Activated CD4-positive, CD25-positive, alpha-beta regulatory T cell treated with anti-CD3 and anti-CD28 coated beads, Interleukin-2, amount 50 U/mL, for 72 hours (primary cell): ENCODE results near the gene TRAPPC11.
"Not testable (repeated sequence)": the region's sequence is repeated elsewhere in the genome, so short reads cannot be mapped to it uniquely, and the experiment has no call there.

Experiments
- DNase-seq: peaks from one replicate; pipeline ENCODE4 v3.0.0; 2021

The TRAPPC11 gene

DNA sequence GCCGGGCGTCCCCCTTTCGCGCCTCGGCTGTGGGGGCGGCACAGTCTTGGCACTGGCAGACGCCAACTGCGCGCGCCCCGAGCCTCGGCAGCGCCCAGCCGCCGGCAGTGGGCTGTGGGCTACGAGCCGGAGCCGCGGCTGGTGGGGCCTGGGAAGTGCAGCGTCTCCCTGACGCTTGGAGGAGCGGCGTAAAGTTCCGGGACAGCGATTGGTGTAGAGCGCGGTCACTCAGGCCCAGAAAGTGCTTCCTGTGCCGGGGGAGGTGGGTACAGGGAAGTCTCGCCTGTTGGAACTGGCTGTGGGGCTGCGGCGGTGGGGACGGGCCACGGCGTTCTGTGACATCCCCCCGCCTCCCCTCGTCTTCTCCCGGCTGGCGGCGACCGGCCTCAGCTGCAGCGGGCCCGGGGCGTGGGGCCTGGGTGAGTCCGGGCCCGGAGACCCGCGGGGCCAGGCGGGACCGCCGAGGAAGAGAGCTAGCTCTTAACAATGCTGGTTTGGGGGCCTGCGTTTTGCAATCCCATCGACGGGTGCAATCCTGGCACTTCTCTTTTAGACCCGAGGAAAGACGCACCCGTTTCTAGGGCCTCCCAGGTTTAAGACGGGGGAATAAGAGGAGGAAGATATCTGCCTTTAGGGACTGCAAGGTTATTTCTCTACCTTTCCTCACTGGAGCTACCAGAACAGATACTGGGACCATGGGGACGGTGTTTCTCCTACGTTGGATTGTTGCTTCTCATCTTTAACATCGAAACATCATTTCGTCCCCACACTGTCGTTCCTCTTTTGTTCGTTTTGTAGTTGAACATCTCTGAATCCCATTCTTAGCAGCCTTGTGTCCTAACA, at the start of gene TRAPPC11, which contains the start of gene RWDD4:
TSS of gene TRAPPC11 (plus strand) at position 265 of the 843 bp plus-strand sequence. CDS start 4,575 bp downstream, outside the sequence.
TSS of gene RWDD4 (minus strand) at position 157 of the 843 bp plus-strand sequence. CDS start 233 bp downstream, outside the sequence.
- peak; percentile 92 for DNase-seq

DNA sequence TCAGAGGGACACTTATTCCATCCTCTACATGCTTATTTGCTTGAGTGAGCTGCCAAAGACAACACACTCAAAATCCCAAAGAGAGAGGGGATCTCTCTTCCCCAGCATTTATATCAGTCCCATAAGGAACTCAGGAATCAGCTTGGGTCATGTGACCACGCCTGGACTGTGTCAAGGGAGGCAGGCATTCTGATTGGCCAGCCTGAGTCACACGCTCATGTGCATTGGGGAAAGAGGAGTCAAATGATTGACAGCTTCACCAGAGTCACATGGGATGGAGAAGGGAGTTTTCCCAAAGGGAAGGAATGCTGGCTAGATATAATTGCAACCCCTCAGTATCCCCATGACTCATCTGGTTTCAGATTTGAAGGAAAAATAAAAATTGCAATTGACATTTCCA, 49.1 kb upstream of the TRAPPC11 start:
- no peak for DNase-seq

DNA sequence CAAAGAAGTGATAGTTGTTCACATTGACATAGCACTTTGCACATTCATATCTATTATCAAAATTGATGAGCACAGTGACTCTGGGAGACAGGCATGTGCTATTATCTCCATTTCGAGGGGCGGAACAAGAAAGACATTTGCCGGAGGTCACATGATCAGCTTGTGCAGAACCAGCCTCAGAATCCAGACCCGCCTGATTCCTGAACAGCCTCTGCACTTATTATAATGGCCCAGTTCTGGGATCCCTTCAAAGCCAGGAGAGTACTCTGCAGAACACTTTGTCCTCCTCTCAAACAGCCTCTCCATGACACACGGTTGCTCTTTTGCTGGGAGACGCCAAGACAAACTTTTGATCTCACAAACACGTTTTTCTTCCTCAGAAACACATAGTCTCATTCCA, 48.5 kb upstream of the TRAPPC11 start:
- no peak for DNase-seq

DNA sequence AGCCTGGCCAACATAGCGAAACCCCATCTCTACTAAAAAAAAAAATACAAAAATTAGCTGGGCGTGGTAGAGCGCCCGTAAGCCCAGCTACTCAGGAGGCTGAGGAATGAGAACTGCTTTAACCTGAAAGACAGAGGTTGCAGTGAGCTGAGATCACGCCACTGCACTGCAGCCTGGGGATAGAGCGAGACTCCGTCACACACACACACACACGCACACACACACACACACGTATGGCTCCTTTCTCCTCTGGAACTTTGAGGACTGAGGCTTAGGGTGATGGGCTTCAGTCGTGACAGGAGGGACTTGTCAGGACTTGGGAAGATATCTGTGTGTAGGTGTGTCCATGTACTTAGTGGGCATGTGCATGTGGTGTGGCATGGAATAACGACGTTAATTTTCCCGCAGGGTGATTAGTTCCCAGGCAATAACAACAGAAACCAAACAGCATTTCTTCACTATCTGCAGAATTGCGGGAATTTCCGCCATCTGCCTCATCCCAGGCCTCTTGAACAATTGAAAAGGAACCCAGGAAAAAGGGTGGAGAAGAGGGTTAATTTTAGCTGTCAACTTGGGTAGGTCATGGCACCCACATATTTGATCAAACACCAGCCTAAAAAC, 47.8 kb upstream of the TRAPPC11 start:
- DNase-seq, result no peak

DNA sequence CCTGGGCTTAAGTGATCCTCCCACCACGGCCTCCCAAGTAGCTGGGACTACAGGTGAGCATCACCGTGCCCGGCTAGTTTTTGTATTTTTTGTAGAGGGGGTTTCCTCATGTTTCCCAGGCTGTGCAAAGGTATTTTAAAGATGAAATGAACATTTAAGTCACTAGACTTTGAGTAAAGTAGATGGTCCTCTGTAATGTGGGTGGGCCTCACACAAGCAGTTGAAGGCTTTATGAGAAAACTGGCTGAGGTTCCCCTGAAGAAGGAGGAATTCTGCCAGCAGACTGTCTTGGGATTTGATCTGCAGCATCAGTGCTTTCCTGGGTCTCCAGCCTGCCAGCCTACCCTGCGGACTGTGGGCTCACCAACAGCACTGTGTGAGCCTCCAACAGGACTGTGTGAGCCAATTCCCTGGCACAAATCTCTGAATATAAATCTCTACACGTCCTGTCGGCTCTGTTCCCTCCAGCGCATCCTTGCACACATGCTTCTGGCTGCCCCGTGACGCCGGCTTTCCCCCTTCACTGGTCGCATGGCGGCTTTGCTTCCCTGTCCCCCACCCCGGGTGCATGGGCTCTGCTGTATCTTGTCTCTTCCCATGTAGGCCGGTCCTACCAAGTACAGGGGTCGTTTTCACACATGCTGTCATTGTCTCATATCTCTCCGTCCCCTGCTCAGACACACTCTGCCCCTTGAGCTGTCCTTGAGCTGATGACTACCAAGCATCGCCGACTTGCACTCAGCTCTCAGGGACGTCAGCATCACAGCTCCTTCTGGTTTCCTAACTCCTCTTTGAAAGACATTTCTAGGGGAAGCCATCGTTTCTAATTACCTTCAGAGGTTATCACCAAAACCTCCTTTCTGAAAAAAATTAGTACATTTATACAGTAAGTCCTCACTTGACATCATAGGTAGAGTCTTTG, 46.5 kb upstream of the TRAPPC11 start:
- DNase-seq, result no peak

DNA sequence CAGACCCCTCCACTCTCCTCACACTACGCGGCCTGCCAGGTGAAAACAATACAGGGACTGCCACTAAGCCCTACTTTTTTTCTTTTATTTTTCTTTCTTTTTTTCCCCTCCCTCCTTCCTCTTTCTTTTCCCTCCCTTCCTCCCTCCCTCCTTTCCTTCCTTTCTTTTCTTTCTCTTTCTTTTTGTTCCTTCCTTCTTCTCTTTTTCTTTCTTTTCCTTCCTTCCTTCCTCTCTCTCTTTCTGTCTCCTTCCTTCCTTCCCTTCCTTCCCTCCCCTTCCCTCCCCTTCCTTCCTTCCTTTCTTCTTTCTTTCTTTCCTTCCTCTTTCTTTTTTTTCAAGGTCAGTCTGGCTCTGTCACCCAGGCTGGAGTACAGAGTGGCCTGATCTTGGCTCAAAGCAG, 42.0 kb upstream of the TRAPPC11 start:
- DNase-seq, result no peak

DNA sequence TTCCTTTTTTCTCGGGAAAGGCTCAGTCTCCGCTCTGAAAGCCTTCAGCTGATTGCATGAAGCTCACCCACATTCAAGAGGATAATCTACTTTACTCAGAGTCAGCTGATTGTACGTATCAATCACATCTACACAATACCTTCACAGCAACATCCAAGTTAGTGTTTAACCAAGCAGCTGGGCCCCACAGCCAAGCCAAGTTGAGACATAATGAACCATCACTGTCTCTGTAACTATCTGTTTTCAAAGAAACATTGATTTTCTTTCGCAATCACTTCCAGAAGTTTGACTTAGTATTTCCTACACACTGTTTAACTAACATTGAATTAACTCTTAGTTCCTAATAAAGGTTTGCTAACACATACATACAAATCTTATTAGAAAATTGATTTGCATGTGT, 40.4 kb upstream of the TRAPPC11 start:
- no peak for DNase-seq

DNA sequence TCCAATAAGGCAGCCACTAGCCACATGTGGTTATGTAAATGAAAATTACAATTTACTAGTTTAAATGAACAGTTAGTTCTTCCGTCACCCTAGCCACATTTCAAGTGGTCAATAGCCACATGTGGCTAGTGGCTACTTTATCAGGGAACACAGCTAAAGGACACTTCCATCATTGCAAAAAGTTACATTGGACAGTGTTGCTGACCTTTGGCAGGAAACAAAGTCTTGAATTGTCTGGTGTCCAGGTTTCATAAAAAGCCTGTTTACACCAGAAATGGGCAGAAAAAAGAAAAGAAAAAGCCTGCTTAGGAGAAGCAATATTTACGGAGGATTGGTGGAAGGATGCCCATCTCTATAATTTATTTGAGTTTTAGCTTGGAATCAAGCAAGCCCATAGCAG, 38.7 kb upstream of the TRAPPC11 start:
- no peak for DNase-seq

DNA sequence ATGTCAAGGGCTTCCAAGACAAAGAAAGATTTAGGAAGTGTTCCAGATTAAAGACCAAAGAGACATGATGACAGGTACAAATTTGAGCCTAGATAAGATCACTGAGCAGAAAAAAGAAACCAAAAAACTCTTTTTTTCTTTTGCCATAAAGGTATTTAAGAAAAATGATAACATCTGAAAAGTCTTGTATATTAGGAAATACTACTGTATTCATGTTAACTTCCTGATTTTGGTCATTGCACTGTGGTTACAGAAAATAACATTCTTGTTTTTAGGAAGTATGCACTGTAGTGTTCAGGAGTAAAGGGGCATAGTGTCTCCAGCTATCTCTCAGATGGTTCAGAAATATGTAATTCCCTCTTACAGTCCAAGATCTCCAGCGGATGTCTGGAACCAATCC, 37.2 kb upstream of the TRAPPC11 start:
- no peak for DNase-seq

DNA sequence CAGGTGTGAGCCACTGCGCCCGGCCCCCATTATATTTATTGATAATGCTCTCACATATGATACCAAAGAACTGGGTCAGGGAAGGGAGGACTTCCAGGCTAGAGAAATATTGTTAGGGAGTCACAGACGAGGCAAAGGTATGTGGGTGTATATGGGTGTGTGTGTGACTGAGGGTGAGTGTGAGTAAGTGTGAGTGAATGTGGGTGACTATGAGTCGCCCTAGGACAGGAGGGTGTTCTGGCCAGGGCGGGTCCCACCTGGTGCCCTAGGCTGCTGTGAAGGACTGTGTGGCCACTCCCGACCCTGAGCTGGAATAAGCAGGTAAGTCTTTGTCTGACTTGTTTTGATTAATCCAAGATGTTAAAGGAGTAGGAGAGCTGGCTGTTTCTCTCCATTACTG, 34.5 kb upstream of the TRAPPC11 start:
- DNase-seq, result no peak

DNA sequence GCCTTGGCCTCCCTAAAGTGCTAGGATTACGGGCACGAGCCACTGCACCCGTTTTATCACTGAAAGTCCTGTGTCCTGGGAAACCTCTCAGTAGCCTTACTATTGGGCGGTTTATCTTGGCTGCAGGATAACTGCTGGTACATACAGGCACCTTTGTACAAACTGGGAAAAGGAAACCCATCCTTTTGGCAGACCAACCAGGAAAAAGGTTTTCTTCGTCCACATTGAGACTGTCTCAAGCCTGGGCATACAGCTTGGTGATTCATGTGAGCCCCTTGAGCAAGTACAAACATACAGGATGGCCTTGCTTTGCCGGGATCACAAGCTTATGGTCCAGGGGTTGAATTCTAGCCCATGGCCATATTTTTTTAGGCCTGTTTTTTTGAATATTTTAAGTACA, 32.9 kb upstream of the TRAPPC11 start:
- DNase-seq, result no peak

DNA sequence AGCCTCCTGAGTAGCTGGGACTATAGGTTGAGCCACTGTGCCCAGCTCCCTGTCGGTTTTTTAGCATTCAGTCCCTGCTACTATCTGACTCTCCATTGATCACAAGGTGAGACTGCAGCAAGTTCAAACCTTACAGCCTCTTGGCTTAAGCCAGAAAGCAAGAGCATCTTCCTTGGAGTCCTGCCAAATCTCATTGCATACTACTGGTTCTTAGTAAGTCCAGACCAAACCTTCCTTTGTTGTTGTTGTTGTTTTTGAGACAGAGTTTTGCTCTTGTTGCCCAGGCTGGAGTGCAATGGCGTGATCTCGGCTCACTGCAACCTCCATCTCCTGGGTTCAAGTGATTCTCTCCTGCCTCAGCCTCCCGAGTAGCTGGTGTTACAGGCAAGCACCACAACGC, 31.8 kb upstream of the TRAPPC11 start:
- not testable (repeated sequence) for DNase-seq

DNA sequence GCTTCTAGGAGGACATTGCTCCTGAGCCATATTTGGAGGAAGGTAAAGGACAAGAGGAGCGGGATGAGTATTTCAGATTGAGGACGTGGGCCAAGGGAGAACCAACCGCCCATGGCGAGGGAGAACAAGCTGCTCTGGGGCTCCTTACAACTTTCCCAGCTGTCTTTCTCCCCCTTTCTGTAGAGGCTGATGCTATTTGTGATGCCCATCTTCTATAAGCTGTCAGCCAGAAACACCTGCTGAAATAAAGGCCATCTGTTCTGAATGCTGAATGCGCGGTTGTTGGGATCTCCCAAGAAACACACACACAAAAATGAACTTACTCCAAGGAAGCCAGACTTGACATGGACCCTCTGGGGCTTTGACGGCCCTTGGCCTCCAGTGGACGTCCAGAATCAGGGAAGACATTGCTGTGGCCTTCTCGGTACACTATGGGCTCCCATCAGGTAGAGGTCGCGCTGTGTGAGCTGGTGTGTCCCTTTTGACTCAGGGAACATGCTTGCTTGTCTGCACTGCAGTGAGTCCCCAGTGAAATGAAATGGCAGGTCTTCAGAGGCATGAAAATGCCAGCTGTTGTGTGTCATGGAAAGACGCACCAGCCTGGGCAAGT, 31.0 kb upstream of the TRAPPC11 start:
- no peak for DNase-seq

DNA sequence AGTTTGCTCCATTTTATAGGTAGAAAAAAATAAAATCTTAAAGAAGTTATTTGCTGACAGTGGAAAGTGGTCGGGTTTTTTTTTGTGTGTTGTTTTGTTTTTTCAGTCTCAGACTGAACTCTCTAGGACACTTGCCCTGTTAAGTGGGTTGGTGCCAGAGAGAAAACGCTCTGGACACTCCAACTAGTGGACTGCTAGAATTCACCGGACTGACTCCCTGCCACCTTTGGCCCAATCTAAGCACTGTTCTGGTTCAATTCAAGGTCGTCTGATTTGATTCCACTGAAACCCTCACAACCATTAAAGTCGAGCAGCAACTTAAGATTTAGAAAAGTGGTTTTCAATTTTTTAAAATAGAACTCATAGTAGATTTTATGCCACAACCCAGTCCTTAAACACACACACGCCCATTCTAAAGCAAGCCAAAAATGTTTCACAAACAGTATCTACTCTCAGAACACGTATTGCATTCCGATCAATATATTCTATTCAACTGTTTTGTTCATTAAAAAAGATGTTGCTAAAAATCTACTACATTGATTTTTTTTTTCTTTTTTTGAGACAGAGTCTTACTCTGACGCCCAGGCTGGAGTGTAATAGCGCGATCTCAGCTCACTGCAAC, 27.4 kb upstream of the TRAPPC11 start:
- DNase-seq, result no peak

DNA sequence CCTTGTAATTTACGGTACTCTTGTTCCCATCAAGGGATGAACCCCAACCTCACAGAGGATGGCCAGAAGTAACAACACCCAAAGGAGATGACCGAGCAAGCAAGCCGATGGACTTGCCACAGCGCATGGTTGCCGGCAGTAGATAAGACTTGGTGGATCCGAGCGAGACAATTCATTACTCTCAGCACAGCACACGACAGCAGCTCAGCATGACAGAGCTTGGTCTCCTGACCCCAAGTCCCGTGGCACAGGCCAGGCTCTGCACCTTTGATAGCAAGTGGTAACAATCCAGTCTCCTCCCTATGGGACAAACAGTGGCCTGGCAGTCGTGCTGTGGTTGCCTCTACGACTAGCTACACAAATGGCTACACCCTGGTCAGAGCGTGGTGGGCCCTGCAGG, 26.4 kb upstream of the TRAPPC11 start:
- no peak for DNase-seq

DNA sequence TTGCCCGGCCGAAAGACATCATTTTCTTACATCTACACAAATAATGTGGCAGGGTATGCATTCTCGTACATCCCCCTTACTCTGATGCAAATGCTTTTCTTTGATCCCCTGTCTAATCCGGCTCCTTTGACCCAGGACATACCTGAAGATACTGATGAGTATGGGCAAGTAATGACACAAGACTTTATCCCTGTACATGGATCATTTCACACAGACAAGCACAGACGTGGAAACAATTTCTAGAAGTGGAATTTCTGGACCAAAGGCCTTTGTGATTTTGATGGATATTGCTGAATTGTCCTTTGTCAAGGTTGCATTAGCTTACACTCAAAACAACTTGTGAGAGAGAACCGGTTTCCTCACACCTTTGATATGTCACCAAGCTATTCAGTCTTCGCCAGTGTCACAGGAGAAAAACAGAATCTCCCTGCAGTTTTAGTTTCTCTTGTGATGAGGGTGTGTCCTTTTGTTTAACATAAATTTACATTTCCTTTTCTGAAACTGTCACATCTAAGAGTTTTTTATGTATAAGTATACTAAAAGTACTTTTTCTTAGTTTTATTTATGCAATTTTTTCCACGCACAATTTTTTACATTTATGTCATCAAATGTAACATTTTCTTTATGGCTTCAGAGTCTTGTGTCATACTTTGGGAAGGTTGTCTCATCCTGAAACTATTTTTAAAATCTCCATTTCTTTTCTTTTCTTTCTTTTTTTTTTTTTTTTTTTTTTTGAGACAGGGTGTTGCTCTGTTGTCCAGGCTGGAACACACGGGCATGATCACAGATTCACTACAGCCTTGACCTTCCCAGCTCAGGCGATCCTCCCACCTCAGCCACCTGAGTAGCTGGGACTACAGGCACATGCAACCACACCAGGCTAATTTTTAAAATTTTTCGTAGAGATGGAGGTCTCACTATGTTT, 25.4 kb upstream of the TRAPPC11 start:
- no peak for DNase-seq

DNA sequence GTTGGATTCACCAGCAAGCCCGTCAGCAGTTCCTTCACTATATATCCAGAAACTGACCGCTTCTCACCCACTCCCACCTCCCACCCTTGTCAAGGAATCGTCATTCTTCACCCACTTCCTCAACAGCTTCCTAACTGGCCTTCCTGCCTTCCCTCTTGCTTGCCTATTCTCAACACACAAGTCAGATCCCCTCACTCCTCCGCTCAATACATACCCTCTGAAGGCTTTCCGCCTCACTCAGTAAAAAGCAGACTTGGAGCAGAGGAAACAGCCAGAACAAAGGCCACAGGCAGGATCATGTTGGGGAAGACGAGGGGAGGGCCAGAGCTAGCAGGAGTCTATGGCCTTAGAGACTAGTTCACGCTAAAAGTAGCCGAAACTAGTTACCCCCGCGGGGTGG, 23.8 kb upstream of the TRAPPC11 start:
- no peak for DNase-seq

DNA sequence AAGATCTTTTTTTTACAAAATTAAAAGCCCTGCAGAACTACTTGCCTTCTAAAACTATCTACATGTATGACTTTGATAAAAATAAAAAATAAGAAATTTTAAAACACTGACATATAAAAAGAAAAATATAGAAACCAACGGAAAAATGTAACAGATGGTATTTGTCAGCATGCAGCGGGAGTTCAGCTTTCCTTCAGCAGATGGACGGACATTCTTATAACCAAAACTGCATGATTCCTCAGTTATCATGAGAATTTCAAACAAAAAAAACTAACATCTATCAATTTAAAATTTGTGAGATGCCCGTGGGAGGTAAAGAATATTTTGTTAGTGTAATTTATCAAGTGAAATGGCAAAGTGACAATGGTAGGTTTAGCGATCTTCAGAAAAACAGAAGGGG, 23.4 kb upstream of the TRAPPC11 start:
- DNase-seq, result no peak

DNA sequence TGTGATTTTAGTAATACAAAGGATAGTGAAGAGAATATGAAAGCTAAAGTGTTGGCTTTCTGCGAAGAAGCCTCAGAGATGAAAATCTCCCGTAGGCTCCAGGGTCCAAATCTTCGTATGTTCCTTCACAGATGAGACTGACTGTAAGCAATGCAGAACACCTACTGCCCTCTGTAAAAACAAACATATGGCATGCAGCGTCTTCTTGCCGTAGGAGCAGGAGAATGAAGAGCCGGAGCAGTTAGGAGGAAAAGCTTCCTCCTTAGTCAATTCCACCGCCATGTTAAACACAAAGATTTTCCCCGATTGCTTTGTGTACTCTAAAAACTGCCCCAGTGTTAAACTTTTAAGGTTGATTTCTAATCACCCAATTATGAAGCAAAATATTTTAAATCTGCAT, 22.6 kb upstream of the TRAPPC11 start:
- no peak for DNase-seq

DNA sequence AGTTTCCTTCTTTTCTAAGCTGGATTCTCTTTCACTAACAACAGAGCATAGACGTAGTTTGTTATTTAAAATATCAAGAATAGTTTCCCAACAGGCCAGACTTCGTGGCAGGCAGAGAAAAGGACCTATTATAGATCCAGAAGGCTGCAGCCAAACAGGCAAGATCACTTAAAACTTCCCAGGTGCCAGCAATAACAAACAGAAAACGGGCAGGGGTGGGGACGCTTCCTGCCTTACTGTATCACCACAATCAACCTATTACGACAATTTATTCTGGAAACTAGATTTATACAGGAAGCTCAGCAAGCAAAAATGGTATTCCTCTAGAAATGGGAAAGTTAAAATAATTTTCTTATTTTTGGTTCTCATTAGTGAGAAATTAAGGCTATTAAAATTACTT, 22.2 kb upstream of the TRAPPC11 start:
- no peak for DNase-seq

DNA sequence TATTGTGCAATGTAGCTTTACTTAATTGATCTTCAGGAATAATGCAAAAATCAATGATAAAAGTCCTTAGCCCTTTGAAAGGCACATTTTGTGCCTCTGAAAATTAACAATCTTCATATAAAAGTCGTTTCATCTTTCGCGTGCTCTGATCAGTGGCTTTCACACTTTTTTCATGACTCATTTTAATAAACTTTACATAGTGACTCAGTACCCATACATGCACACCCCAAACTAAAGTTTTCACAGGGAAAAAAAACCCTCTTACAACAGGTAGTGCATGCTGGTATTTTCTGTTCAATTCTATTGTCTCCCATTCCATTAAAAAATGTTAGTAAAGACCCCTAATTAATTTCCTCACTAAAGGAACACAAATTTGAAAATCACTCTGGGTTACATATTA, 21.6 kb upstream of the TRAPPC11 start:
- DNase-seq, result no peak
